Brain microvascular endothelial cell (primary cell): ENCODE measurements around the gene EID3.

Experiments used
- DNase-seq: peaks from one replicate; pipeline ENCODE4 v3.0.0-alpha.2; 2020
- H3K27ac ChIP-seq: fragments of 250-450 bp; sonication (Bioruptor Pico); 2 replicates; pipeline ENCODE4 v1.5.1; 2020; ENCODE audit warnings: mild to moderate bottlenecking, moderate library complexity
- H3K27me3 ChIP-seq: fragments of 250-450 bp; sonication (Bioruptor Pico); replicated peaks from 2 replicates; pipeline ENCODE4 v1.5.1; 2020; ENCODE audit warnings: mild to moderate bottlenecking
- H3K36me3 ChIP-seq: fragments of 250-450 bp; sonication (Bioruptor Pico); replicated peaks from 2 replicates; pipeline ENCODE4 v1.5.1; 2020; ENCODE audit warnings: mild to moderate bottlenecking
- H3K4me3 ChIP-seq: 2 replicates; pipeline ENCODE4 v1.5.1; 2011; ENCODE audit warnings: low read depth, mild to moderate bottlenecking, control low read depth, low read length, moderate library complexity
- CTCF ChIP-seq: IDR thresholded peaks from 2 replicates; pipeline ENCODE4 v1.5.1; 2011; ENCODE audit warnings: low read depth, mild to moderate bottlenecking, moderate library complexity, low read length, control low read depth, inconsistent platforms; ENCODE audit errors: missing control alignments
- in situ Hi-C: cut with HindIII; loops from 2 replicates; pipeline ENCODE4 v1.10.0; 2017; ENCODE audit warnings: low sequenced_read_pairs, low pct_ligation_motif_present

The EID3 gene

DNA sequence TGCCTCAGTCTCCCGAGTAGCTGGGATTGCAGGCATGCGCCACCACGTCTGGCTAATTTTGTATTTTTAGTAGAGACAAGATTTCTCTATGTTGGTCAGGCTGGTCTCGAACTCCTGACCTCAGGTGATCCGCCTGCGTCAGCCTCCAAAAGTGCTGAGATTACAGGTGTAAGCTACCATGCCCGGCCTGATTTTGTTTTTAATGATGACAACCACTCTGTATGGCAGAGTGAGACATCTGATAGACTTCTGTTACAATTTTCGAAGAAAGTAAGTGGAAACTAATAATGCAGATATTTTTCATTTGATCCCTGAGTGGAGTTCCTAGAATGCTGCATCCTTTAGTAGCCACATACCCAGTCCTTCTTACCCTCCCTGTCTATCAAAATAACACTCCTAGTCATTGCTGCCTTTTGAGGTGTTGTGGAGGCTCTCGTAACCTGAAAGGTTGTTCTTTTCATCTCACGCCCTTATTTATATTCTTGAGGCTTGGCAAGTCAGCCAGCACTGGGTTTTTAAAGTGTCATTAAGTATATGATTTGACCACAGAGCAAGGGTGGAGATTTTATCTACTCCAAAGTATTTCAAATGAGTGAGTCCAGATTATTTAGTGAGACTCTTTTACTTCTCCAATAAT, 5.9 kb upstream of the EID3 start:
- Histone ChIP-seq H3K27me3 (no peaks in the 10 kb centered on the region), H3K4me3 (no peak overlapping the region), H3K36me3 (peaks cover 48% of the 10 kb centered on the region), H3K27ac (no peak overlapping the region)
- no peak for TF ChIP-seq CTCF
- no peak for DNase-seq
- in situ Hi-C loops, result no loop called here

DNA sequence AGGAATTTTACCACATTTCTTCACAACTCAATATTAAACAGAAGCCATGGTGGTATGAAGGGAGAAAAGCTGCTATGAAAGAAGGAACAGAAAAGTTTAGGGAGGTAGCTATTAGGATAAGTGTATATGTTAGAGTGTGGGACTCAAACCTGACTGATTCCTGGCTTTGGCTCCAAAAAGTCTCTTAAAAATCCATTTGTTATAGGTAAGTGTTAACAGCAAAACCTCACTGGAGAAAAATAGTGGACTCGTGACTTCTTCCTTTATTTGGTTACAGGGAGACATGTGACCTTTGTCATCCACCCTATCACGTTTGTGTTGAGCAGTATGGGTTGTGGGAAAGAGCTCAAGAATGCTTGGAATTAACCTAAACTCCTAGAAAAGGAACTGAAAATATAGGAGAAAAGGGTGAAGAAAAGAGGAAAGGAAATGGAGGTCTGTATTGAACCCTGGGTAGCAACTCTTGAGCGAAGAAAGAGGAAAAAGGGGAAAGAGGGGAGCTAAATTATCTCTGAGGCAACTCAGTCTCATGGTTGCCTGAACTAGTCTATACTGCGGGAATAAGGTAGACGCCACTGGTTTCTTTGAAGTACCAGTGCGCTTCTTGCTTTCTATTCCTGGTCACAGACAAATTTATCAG, 3.6 kb upstream of the EID3 start:
- in situ Hi-C loops, result no loop called here
- no peak overlapping the region for H3K4me3 ChIP-seq
- TF ChIP-seq CTCF, result no peak
- H3K27me3 ChIP-seq, result no peaks in the 10 kb centered on the region
- DNase-seq, result no peak
- no peak overlapping the region for H3K27ac ChIP-seq
- H3K36me3 ChIP-seq, result peaks cover 35% of the 10 kb centered on the region

DNA sequence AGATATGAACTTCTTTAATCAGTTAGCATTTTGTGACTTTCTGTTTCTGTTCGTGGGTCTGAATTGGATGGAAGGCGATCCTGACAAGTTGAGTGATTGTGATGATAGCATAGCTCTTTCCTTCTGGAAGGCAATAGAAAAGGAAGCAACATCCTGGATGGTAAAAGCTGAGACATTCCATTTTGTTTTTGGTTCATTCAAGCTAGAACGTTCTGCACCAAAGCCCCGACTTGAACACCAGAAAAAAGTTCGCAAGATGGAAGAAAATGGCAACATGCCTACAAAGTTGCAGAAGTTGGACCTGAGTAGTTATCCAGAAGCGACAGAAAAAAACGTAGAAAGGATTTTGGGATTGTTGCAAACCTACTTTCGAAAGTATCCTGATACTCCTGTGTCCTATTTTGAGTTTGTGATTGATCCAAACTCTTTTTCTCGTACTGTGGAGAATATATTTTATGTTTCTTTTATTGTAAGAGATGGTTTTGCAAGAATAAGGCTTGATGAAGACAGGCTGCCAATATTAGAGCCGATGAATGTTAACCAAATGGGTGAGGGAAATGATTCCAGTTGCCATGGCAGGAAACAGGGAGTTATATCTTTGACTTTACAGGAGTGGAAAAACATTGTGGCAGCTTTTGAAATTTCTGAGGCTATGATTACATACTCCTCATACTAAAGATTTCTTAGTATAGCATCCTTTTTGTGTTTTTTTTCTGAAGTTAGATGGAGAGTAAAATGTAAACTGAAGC, 896 bp downstream of the EID3 start:
- Histone ChIP-seq H3K4me3 (no peak overlapping the region), H3K27me3 (no peaks in the 10 kb centered on the region), H3K27ac (no peak overlapping the region), H3K36me3 (peaks cover 10% of the 10 kb centered on the region)
- in situ Hi-C loops, result no loop called here
- DNase-seq, result no peak
- TF ChIP-seq CTCF, result no peak

DNA sequence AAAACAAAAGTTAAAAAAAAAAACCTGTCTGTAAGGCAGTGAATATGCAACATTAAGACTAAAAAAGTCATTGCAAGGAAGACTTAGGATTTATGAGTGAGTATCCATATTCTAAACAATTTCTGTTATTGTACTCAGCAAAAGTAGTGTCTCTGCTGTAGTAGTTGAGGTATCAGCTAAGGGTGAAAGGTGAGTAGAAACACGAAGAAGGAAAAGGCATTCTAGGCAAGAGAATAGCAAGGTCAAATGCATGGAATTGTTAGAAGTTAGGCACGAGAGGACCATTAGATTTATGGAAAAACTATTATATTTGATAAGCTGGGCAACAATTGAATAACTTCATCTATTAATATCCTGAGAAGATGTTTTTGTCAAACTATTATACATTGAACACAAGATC, 1.8 kb downstream of the EID3 start:
- H3K27ac ChIP-seq, result no peak overlapping the region
- H3K27me3 ChIP-seq, result no peaks in the 10 kb centered on the region
- in situ Hi-C loops, result no loop called here
- DNase-seq, result no peak
- no peak overlapping the region for H3K4me3 ChIP-seq
- H3K36me3 ChIP-seq, result peaks cover 11% of the 10 kb centered on the region
- no peak for TF ChIP-seq CTCF

- TF ChIP-seq CTCF, result no peak
Measured at GRCh38 chr12:104306376-104306775, 2.8 kb downstream of the EID3 start.

More at GRCh38 chr12:104306376-104306775, 2.8 kb downstream of the EID3 start:
- H3K4me3 ChIP-seq, result no peak overlapping the region
- H3K27ac ChIP-seq, result no peak overlapping the region
- no peaks in the 10 kb centered on the region for H3K27me3 ChIP-seq
- H3K36me3 ChIP-seq, result peaks cover 8% of the 10 kb centered on the region
- DNase-seq, result no peak
- in situ Hi-C loops, result no loop called here
